GM19025 (cell line): Measurements from ENCODE around the gene SEMA5B.

Source experiments
- ATAC-seq: cut with Tn5 transposase; IDR thresholded peaks from one replicate; pipeline ENCODE4 v1.9.1; 2021; ENCODE audit warnings: mild to moderate bottlenecking, low read depth, moderate library complexity; ENCODE audit not compliant: unreplicated experiment

SEMA5B gene

DNA sequence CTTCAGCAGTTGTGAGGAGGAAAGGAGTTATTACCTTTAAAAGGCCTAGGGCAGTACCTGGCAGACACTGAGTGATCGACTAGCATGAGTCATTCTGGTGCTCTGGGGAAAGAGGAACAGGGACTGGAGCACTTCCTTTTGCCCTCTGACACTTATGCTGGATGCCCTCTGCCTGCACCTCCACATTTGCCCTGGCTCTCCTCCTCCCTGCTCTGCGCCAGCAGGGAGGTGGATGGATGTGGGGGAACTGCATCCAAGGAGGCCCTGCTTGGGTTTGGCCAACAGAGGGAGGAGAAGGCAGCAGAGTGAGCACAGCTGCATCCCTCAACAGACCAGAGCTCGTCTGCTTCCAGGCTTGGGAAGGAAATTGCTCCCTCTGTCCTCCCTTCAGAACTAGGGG is 75.0 kb downstream of the SEMA5B start:
- peak; percentile 79 for ATAC-seq

DNA sequence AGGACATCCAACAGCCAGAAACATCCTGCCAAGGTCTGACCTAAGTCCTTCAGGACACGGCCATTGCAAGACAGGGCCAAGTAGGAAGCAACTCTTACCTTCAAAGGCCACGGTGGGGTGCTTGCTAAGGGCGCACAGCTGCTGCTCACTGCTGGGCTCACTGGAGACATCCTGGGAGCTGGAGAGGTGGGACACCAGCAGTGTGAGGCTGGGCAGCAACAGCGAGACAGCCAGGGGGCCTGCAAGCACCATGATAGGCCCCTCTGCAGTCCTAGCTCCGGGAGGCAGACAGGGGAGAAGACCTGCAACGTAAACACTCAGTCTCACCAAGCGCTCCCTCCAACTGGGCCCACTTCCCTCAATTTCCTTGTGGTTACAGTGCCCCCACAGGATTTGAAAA is 79.2 kb downstream of the SEMA5B start:
- no peak for ATAC-seq

- no peak for ATAC-seq
These were observed 79.8 kb downstream of the SEMA5B start for GRCh38 chr3:122947738-122948137.

GRCh38 chr3:122947196-122947595 is 80.4 kb downstream of the SEMA5B start:
- ATAC-seq = no peak

- no peak for ATAC-seq
These were observed 81.4 kb downstream of the SEMA5B start for GRCh38 chr3:122946185-122946584.

DNA sequence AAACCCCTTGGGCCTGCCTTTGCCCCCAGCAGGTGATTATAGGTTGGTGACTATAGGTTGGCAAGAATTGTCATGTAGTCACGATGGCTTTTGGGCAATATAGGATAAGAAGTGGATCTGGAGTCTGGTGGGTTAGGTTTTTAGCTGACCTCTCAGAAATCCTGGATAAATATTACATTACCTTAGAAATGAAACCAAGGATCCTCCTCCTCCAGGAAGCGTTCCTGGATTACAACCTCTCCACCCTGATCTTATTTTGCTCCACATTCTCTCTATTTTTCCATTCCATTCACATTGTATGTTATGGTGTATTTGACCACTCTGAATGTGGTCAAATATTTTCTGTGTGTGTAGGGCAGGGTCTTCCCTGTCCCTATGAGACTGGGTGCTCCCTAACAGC is 82.3 kb downstream of the SEMA5B start:
- no peak for ATAC-seq

DNA sequence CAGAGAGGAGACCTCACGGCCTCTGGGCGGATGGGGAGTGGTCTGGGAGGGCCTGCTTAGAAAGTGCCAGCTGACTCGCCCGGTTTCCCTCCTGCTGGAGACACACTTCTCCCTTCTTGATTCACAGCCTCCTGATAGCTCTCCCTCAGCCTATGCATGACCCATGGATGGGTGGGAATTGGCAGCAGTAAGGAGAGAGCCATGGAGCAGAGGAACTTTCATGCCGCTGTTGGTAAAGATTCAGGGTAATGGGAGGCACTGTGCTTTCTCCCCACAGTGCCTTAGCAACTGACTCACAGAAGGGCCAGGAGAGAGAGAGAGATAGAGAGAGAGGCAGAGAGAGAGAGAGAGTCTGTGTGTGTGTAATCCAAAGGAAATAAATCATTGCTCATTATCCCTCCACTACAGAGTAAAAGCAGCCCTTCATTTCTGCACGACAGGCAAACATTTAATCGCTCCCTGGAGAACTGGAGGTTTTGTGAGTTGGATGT is 82.8 kb downstream of the SEMA5B start:
- ATAC-seq = no peak

GRCh38 chr3:122943828-122944190 is 83.8 kb downstream of the SEMA5B start:
- ATAC-seq = no peak

DNA sequence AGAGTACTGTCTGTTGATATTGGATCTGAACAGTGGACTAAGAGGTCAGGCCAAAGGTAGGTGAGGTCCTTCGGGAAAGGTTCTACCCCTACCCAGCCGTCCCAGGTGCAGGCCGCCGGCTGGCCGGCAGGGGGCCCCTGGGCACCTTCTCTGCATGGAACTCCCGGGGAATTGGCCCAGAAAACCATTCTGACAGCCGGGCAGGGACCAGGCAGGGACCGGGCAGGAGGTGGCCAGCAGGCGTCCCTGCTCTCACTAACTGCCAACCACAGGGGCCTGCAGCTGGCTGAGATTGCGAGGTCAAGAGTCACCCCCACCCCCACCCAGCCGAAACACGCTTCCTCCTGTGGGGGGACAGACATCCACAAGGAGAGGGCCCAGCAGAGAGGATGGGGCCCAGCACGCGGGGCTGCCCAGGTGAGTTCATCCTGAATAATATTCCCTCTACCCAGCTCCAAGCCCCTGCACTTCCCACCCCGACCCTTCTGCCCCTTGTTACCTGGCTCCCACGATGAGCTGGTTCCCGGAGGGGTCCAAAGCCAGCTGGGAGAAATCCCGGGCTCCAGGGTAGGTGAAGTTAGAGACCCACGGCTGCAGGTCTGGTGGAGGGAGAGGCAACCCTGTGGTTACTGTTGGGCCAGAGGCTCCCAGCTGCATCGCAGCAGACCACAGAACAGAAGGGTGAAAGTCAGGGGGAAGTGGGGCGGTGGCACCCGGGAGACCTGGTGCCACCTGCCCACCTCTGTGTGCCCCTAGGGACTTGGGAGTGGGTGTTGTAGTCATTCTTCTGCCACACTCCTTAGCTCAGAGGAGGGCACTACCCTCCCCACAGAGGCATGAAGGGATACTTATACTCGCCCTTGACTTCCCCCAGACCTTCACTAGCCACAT is 84.4 kb downstream of the SEMA5B start:
- no peak for ATAC-seq

DNA sequence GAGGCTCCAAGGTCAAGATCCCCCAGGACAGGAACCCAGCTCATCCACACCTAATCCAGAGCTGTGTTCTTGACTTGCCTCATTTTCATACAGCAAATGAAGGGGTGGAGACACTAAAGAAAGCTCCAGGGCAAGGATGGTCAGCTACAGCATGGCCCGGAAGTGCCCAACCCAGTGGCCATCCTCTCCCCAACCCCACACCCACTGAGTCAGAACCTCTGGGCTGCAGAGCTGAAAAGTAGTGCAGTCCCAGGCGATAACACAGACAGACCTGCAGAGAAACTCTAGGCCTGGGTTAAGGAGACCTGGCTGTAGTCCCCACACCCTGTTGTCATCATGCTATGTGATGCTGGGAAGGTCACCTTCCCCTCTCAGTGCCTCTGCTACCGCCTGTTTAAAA is 85.3 kb downstream of the SEMA5B start:
- ATAC-seq = no peak

GRCh38 chr3:122941228-122942206 is 86.0 kb downstream of the SEMA5B start:
- no peak for ATAC-seq

GRCh38 chr3:122940628-122941086 is 86.9 kb downstream of the SEMA5B start:
- no peak for ATAC-seq

- no peak for ATAC-seq
These were observed 88.7 kb downstream of the SEMA5B start for GRCh38 chr3:122938783-122939425.

DNA sequence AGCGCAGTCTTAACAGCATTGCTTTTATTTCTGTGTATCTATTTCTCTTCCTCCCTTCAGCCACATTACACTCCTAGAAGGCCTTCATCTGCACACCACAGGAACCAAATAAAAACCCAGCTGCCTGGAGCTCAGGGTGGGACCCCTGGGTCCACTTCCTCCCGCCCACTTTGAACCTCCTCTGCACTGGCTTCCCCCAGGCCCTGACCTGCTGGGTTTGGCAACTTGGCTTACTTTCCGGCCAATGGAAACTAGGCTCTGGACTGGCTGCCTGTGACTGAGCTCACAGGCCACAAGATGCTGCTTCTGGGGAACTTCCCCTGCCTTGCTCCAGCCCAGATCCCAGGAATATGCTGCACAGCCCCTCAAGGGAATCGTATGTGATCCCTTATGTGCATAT is 89.8 kb downstream of the SEMA5B start:
- no peak for ATAC-seq

DNA sequence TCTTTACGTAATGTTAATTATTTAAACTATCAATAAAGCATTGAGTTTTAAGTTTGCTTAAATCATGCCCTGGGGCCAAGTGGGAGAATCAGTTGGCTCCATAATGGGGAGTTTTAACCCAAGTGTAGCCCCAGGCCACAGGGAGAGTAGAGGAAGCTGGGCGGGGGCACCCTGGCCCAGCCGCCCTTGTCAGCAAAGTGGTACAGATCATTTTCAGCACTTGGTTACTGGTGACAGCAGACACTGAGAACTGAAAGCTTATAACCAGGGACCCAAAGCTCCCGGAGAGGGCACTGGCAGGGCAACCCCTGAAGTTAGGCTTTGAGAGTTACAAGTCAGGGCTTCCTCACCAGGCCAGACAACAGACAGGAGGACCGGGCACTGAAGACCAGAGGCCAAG is 90.6 kb downstream of the SEMA5B start:
- no peak for ATAC-seq

GRCh38 chr3:122936335-122936734 is 91.2 kb downstream of the SEMA5B start:
- no peak for ATAC-seq

DNA sequence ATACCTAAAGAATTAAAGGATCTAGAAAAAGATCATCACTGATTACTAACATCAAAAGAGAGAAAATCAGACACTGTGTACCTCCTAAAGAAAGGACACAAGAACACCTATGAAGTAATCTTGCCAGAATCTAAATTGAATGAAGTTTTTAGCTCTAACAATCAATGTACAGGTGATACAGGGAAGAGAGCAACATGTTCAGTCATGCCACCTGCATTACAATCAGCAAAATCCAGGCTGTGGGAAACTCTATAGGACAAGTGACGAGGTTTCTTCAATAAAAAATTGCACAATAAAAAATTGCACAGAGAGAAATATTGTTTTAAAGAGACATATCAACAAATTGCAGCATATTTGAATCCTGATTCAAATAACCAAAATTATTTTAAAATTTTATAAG is 93.3 kb downstream of the SEMA5B start:
- no peak for ATAC-seq

DNA sequence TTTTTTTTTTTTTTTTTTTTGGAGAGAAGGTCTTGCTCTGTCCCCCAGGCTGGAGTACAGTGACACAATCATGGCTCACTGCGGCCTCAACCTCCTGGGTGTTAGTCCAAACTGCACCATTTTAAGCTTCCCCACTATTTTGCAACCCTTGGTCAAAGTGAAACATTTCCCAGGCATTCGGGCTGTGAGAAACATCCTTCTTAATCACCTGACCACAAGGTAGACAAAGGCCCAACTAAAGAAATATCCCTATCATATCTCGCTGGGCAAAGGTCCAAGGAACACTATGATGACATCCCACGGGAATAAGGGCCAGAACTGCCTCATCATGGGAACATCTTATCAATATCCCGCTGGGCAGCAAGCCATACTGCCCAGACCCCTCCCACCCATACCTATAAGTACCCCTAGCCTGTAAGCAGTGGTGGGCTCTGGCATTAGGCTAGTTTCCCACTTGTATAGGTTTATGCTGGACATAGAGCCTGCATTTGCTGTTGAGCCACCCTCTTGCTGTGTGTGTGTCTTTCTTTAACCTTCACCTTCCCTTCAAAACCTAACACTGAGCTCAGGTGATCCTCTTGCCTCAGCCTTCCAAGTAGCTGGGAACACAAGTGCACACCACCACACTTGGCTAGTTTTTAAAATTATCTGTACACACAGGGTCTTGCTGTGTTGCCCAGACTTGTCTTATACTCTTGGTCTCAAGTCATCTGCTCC is 95.2 kb downstream of the SEMA5B start:
- no peak for ATAC-seq

DNA sequence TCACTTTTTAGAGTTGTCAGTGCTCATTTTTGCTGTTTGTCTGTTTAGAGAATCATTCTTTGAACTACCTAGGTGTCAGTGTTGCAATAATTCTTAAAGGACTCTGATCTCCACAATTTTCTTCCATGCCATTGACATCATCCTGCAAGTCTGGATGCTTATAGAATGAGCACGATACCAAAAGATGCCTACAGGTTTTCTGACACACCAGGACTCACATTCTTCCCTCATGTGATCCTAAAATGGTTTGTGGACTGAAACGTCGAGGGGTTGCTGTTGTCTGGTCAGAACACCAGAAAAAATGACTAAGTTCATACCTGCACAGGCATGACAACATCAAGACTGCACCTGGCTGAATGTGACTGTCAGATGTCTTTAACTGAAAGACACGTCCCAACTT is 95.9 kb downstream of the SEMA5B start:
- no peak for ATAC-seq
